Stimulated activated CD8-positive, alpha-beta memory T cell treated with anti-CD3 and anti-CD28 coated beads, Interleukin-12 subunit alpha, Interleukin-12 subunit beta, amount 100 ng/mL, for 4 hours (primary cell): Measurements from ENCODE around the gene CACNA1E.

Experiments
- DNase-seq: peaks from one replicate; pipeline ENCODE4 v3.0.0-alpha.2; 2020; ENCODE audit warnings: low read depth

CACNA1E gene

DNA sequence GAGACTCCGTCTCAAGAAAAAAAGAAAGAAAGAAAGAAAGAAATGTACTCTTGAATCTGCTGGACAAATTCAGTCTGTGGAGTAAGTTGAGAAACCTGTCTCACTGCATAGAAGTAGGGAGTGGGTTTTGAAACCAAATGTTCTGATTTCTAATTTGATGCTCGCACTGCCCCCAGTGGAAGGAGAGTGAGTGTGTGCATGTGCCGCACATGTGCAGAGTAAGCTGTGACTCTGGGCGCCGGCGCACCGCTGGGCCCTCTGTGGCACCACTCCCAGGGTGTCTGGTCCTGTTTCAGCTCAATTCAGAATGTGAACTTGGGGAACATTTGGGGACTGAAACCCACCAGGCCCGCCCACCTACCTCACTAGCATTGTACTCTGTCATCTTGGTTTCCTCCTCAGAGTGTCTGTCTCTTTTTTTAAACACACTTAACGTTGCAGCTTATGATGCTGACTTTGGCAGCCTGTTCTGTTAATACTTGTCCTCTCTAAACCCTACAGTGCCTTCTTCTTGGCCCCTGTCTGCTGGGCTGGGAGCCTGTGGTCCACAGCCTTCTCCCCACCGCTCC, 104.6 kb downstream of the CACNA1E start:
- DNase-seq = no peak

- DNase-seq = no peak
Observed at GRCh38 chr1:181588631-181589030, 105.3 kb downstream of the CACNA1E start.

DNA sequence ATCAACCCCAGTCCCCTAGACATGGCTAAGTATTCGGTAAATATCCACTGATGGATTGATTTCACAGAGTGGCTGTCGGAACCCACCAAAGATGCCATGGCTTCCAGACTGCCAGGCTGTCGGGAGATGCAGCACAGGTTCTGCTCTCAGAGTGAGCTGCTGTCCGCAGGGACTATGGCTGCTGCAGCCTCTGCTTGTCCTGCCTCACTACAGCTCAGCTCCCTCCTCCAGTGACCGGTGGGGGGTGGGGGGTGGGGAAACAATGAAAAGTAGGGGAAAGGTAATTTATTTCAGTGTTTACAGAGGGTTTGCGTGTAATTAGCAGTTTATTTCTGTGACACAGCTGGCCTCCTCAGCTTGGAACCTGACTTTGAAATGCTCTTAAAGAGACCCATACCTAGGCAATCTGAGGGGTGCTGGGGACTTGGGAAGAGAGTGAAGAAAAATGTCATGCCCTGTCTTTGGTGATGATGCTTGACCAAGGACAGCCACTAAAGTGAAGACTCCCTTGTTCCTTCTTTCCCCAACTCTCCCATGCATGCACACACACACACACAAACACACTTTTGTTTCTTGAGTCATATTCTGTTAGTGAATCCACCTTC, 109.0 kb downstream of the CACNA1E start:
- DNase-seq = no peak

GRCh38 chr1:181593042-181593441, 109.7 kb downstream of the CACNA1E start:
- DNase-seq = no peak

GRCh38 chr1:181594553-181594952, 111.2 kb downstream of the CACNA1E start:
- DNase-seq = no peak

GRCh38 chr1:181595234-181595633, 111.9 kb downstream of the CACNA1E start:
- no peak for DNase-seq

DNA sequence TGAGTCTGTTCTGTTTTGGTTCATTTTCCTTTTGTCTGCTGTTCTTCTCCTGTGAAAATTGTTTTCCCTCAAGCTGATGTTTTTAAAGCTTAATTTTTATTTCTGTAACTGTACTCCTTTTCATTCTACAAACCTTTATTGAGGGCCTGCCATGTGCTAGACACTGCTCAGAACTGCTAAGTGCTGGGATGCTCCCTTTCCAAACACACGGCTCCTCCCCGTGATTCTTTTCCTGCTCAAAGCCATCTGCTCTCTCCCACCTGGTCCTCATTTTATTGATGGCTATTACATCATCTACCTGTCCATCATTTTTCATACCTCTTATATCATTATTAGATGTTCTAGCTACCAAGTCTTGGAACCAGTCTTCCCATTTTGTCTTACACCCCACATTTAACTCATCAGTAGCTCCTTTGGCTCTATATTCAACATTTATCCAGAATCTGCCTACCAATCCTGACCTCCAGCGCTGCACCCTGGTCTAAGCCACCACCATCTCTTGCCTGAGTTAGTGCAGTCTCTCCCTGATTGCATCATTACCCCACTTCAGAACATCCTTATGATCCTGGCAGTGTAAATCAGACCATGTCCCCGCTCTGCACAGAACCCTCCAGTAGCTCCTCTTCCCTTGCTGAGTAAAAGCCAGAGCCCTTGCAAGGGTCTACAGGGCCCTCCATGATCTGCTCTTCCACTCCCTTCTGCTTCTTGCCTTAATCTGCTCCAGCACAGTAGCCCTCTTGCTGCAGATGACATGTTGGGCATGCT, 118.1 kb downstream of the CACNA1E start:
- DNase-seq = no peak

GRCh38 chr1:181603735-181604410, 120.6 kb downstream of the CACNA1E start:
- no peak for DNase-seq

GRCh38 chr1:181604482-181605249, 121.3 kb downstream of the CACNA1E start:
- DNase-seq = no peak

- DNase-seq = no peak
Observed at GRCh38 chr1:181607524-181607923, 124.2 kb downstream of the CACNA1E start.

GRCh38 chr1:181608386-181608785, 125.1 kb downstream of the CACNA1E start:
- DNase-seq = no peak

DNA sequence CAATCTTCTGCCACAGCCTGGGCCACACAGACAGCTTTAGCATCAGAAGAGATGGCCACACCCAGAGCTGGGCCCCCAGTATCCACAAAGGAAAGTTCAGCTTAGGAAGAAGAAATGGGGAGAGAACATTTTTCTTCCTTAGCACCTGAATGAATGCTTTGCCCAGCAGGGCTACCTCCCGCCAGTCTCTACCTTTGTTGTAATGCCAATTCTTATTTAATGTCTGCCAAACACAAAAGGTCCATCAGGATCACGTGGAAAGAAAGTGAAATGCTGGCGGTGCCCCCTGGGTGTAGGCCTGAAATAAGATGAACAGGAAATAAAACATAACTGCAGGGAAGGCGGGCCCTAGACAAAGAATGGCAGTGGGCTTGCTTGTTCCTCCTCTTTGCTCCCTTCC, 125.6 kb downstream of the CACNA1E start:
- DNase-seq = no peak

- no peak for DNase-seq
Observed at GRCh38 chr1:181612100-181612499, 128.8 kb downstream of the CACNA1E start.

GRCh38 chr1:181618559-181618958, 135.2 kb downstream of the CACNA1E start:
- DNase-seq = no peak

DNA sequence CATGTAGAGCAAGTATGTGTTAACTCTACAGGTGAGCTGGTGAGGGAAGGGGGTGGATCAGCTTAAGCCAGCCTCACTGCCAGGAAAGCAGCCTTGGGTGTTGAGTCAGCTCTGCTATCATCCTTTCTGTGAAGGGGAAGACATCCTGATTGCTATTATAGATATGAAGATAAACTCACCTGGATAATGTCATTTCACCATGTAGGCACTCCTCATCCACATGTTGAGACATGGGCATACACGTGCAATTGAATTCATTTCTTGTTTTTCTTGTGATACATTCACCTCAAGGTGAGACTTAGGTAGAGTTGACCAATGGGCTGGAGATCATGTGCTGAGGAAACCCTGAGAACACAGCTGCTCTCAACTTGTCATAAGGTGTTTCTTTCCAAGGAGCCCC, 136.9 kb downstream of the CACNA1E start:
- DNase-seq = no peak

DNA sequence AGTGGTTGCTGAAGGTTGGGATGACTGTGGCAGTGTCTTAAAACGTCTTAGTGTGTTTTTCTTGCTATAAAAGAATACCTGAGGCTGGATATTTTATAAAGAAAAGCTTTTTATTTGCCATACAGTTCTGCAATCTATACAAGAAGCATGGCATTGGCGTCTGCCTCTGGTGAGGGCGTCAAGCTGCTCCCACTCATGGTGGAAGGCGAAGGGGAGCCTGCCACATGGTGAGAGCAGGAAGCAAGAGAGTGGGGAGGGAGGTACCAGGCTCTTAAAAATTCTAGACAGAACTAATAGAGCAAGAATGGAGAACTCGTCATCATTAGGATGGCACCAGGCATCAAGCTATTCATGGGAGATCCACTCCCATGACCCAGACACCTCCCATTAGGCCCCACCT, 140.5 kb downstream of the CACNA1E start:
- no peak for DNase-seq

DNA sequence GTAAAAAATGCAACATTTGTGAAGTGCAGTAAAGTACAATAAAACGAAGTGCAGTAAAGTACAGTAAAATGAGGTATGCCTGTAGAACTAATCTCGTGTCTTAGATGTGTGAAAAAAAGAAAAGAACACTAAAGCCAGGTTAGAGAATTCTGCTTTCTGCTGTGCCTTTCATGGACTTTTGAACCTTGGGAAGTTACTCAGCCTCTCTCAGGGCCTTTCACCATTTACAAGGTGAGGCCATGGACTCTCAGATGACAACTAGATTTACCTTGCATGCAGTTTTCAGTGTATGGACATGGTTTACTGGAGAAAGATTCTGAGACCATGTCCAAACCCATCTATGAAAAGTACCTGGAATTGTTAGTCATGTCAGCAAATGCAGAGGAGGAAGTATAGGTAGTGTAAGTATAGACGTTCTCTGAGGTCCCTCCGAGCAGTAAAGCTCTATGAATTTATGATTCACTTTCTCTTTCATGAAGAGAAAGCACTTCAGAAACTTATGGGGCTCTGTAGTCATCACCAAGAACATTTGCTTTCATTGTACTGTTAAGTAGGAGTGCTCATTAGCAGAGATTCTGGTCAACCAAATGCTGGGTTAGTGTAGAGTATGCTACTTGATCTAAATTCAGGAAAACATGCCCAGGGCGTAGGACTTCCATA, 143.1 kb downstream of the CACNA1E start:
- no peak for DNase-seq

DNA sequence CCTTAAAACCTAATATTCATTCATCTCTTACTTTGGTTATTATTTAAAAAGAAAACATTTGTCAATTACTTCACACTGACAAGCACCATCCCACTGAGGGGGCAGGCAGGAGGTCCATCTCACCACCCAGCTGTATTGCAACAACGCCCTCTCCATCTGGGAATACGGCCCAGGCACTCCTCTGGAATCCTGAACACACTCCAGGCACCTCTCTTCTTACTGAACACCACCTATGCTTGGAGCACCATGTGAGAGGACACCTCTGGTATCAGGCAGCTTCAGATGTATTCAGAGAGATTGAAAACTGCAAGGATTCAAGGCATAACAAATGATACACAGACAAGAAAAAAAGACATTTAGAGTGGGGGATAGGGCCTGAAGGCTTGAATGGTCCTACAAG, 147.1 kb downstream of the CACNA1E start:
- DNase-seq = no peak

GRCh38 chr1:181630838-181631237, 147.5 kb downstream of the CACNA1E start:
- DNase-seq = no peak

GRCh38 chr1:181632492-181632891, 149.2 kb downstream of the CACNA1E start:
- no peak for DNase-seq

DNA sequence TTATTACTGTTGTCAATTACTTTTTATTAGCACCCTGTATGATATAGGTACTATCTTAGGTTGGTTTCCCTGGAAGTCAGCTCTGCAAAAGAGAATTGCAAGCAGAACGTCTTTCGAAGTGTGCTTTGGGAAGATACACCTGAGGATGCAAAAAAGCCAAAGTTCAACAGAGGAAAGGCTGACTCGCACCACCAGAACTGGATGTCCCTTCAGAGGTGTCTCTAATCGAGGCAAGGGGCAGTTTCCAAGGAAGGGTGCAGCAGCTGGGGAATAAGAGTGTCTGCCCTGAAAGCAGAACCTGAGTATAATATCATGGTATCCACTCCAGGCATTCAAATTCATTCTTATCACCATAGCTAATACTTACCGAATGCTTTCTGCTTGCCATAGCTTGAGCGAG, 149.6 kb downstream of the CACNA1E start:
- DNase-seq = no peak

DNA sequence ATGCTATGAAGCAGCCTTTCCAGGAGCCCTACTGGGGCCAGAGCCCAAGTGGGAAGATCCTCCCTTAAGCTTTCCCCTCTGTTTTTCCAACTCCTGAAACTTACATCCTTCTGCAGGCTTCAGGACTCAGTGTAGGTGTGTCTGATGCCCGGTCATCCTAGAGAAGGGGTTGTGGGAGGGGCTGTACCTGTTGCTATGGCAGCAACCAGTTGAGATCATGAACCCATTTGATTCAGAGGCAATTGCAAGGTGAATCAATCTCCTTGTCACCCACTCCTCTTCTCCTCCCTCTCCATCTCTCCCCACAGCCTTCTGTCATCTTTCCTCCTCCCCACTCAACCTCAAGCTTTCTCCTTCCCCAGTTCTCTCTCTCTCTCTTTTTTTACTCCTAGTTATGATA, 151.8 kb downstream of the CACNA1E start:
- no peak for DNase-seq
